Ramos (cell line): Measurements from ENCODE around the gene QKI.
"Not testable (repeated sequence)": the region's sequence is repeated elsewhere in the genome, so short reads cannot be mapped to it uniquely, and the experiment has no call there.

Source experiments
- in situ Hi-C: fragments of 300-500 bp; cut with MboI; formaldehyde crosslinking; loops from one replicate; pipeline ENCODE4 v1.14.3; 2022; ENCODE audit warnings: low sequenced_read_pairs; ENCODE audit not compliant: unreplicated experiment

Gene QKI

GRCh38 chr6:163414117-163414945, at the start of gene QKI:
Gene QKI (plus strand): TSS chr6:163414718. CDS start chr6:163415194, 476 bp downstream.
- in situ Hi-C loops: loop anchor here (25.0 kb wide), 1 partner anchor 548 kb away; no protein-coding TSS in a partner anchor

GRCh38 chr6:163366288-163366687, 48.2 kb upstream of the QKI start:
- in situ Hi-C loops: no loop called here

- in situ Hi-C loops: no loop called here
These were observed 46.9 kb upstream of the QKI start for GRCh38 chr6:163367497-163368183.

- in situ Hi-C loops: no loop called here
These were observed 45.4 kb upstream of the QKI start for GRCh38 chr6:163369141-163369540.

- in situ Hi-C loops: no loop called here
These were observed 44.7 kb upstream of the QKI start for GRCh38 chr6:163369628-163370365.

- in situ Hi-C loops: no loop called here
These were observed 43.9 kb upstream of the QKI start for GRCh38 chr6:163370464-163371117.

GRCh38 chr6:163371129-163371528, 43.4 kb upstream of the QKI start:
- in situ Hi-C loops: no loop called here

- in situ Hi-C loops: no loop called here
These were observed 41.3 kb upstream of the QKI start for GRCh38 chr6:163373240-163373639.

GRCh38 chr6:163375361-163375760, 39.2 kb upstream of the QKI start:
- in situ Hi-C loops: no loop called here

- in situ Hi-C loops: no loop called here
These were observed 38.3 kb upstream of the QKI start for GRCh38 chr6:163376187-163376586.

GRCh38 chr6:163377561-163377960, 37.0 kb upstream of the QKI start:
- in situ Hi-C loops: no loop called here

GRCh38 chr6:163380216-163380615, 34.3 kb upstream of the QKI start:
- in situ Hi-C loops: no loop called here

- in situ Hi-C loops: no loop called here
These were observed 33.3 kb upstream of the QKI start for GRCh38 chr6:163381118-163381756.

- in situ Hi-C loops: not testable (repeated sequence)
These were observed 31.1 kb upstream of the QKI start for GRCh38 chr6:163383396-163383795.

GRCh38 chr6:163383912-163384311, 30.6 kb upstream of the QKI start:
- in situ Hi-C loops: no loop called here

GRCh38 chr6:163384510-163384909, 30.0 kb upstream of the QKI start:
- in situ Hi-C loops: no loop called here

- in situ Hi-C loops: not testable (repeated sequence)
These were observed 29.0 kb upstream of the QKI start for GRCh38 chr6:163385503-163385902.

GRCh38 chr6:163386329-163386908, 28.1 kb upstream of the QKI start:
- in situ Hi-C loops: no loop called here

GRCh38 chr6:163387317-163387716, 27.2 kb upstream of the QKI start:
- in situ Hi-C loops: no loop called here

- in situ Hi-C loops: no loop called here
These were observed 25.2 kb upstream of the QKI start for GRCh38 chr6:163389354-163389753.
